Keratinocyte (primary cell): ENCODE measurements around the gene SGCG. TPM values are rescaled to one million over a fixed set of nuclear protein-coding genes. Genes with fewer than 3 reads are reported as not detected.

Source experiments
- DNase-seq: peaks from one replicate; pipeline ENCODE4 v3.0.0-alpha.2; 2011; ENCODE audit warnings: low read depth, missing footprints, low spot score
- FAIRE-seq: peaks from 2 replicates; lab custom pipeline; 2011; peaks lifted over from hg19 to GRCh38; lab: Jason Lieb, UNC
- H2AFZ ChIP-seq: 2 replicates; pipeline ENCODE4 v1.6.0; 2012; ENCODE audit warnings: low read length, control low read depth, inconsistent platforms; ENCODE audit not compliant: control insufficient read depth
- H3K27ac ChIP-seq: 2 replicates; pipeline ENCODE4 v1.5.1; 2011; ENCODE audit warnings: low read length; ENCODE audit not compliant: control insufficient read depth, insufficient read depth
- H3K27me3 ChIP-seq: 3 replicates; pipeline ENCODE4 v1.6.0; 2011; ENCODE audit warnings: low read length; ENCODE audit not compliant: control insufficient read depth, insufficient read depth; ENCODE audit errors: extremely low read depth
- H3K36me3 ChIP-seq, 2 experiments: 2 replicates in 1 of 2; 3 replicates in 1 of 2; pipeline ENCODE4 v1.5.1; 2011; ENCODE audit warnings: low read length in 2 of 2, mild to moderate bottlenecking in 1 of 2; ENCODE audit not compliant: control insufficient read depth in 2 of 2, insufficient read depth in 2 of 2; ENCODE audit errors: extremely low read depth in 1 of 2
- H3K4me1 ChIP-seq: 3 replicates; pipeline ENCODE4 v1.5.1; 2011; ENCODE audit warnings: low read length; ENCODE audit not compliant: control insufficient read depth, insufficient read depth; ENCODE audit errors: extremely low read depth
- H3K4me2 ChIP-seq: 3 replicates; pipeline ENCODE4 v1.6.0; 2011; ENCODE audit warnings: low read depth, low read length; ENCODE audit not compliant: control insufficient read depth, insufficient read depth; ENCODE audit errors: extremely low read depth
- H3K4me3 ChIP-seq, 3 experiments: fragments of 200-600 bp in 1 of 3; sonication (generic) in 1 of 3; 2 replicates in 2 of 3; 3 replicates in 1 of 3; pipeline ENCODE4 v1.5.1; 2011 to 2016; ENCODE audit warnings: low read length in 3 of 3, mild to moderate bottlenecking in 3 of 3, control low read depth in 2 of 3, inconsistent platforms in 1 of 3, low read depth in 1 of 3, mixed read lengths in 1 of 3, mixed run types in 1 of 3, moderate library complexity in 1 of 3; ENCODE audit not compliant: control insufficient read depth in 2 of 3, insufficient read depth in 2 of 3; ENCODE audit errors: extremely low read depth in 1 of 3
- H3K79me2 ChIP-seq: 2 replicates; pipeline ENCODE4 v1.6.0; 2012; ENCODE audit warnings: low read length; ENCODE audit not compliant: control insufficient read depth, insufficient read depth
- H3K9ac ChIP-seq: 3 replicates; pipeline ENCODE4 v1.6.0; 2011; ENCODE audit warnings: low read length; ENCODE audit not compliant: control insufficient read depth, insufficient read depth; ENCODE audit errors: extremely low read depth
- H3K9me1 ChIP-seq: 3 replicates; pipeline ENCODE4 v1.6.0; 2011; ENCODE audit warnings: low read length; ENCODE audit not compliant: control insufficient read depth, insufficient read depth; ENCODE audit errors: extremely low read depth
- H3K9me3 ChIP-seq: 2 replicates; pipeline ENCODE4 v1.5.1; 2012; ENCODE audit warnings: low read depth, low read length; ENCODE audit not compliant: control insufficient read depth
- H4K20me1 ChIP-seq: 3 replicates; pipeline ENCODE4 v1.6.0; 2011; ENCODE audit warnings: low read length; ENCODE audit not compliant: control insufficient read depth, insufficient read depth; ENCODE audit errors: extremely low read depth
- EZH2 ChIP-seq: IDR thresholded peaks from one replicate; pipeline ENCODE4 v1.6.1; 2012; ENCODE audit warnings: inconsistent platforms, mild to moderate bottlenecking, low read length, moderate library complexity
- dilution Hi-C: fragments of 300-500 bp; cut with MboI; formaldehyde crosslinking; loops from one replicate; pipeline ENCODE4 v1.7.0; 2020; ENCODE audit warnings: low sequenced_read_pairs; ENCODE audit not compliant: extremely low pct_ligation_motif_present
- polyA plus RNA-seq, 5 experiments: library from polyadenylated mRNA; depleted of rRNA in 3 of 5; stranded (reverse) in 3 of 5; stranded (forward) in 1 of 5; unstranded in 1 of 5; fragments of >200 nt; gene quantifications; 1 replicate in 1 of 5; 2 replicates in 3 of 5; 3 replicates in 1 of 5; pipeline versions ENCODE4 v1.2.1 to v1.2.3, GENCODE V29; 2011 to 2012; ENCODE audit warnings: missing spikeins in 2 of 5, low read depth in 1 of 5, low replicate concordance in 1 of 5
- TF ChIP-seq, protein P1 (sequence below), 3 experiments: IDR thresholded peaks in 1 of 3; conservative IDR thresholded peaks in 1 of 3; optimal IDR thresholded peaks in 1 of 3; 2 replicates in 2 of 3; 3 replicates in 1 of 3; pipeline versions ENCODE3 to v1.5.1; 2011; ENCODE audit warnings: low read length in 3 of 3, mild to moderate bottlenecking in 3 of 3, moderate library complexity in 2 of 3, control low read depth in 1 of 3, inconsistent platforms in 1 of 3; ENCODE audit not compliant: insufficient read depth in 2 of 3; ENCODE audit errors: extremely low read depth in 1 of 3

Gene SGCG
- polyA plus RNA-seq, 1 donor (not counting 4 experiments of a cell fraction or from before 2014, with no cell fraction given) = not detected

GRCh38 chr13:23161481-23161825, 19.3 kb upstream of the SGCG start:
- Histone ChIP-seq H3K4me1 (no peaks in the 10 kb centered on the region), H3K79me2 (no peaks in the 10 kb centered on the region), H3K4me3 (no peak overlapping the region), H3K9ac (no peak overlapping the region), H3K36me3 (no peaks in the 10 kb centered on the region), H3K27ac (no peak overlapping the region), H3K4me2 (no peak overlapping the region), H3K27me3 (peaks cover 18% of the 10 kb centered on the region), H3K9me1 (no peaks in the 10 kb centered on the region), H4K20me1 (no peaks in the 10 kb centered on the region), H2AFZ (no peak overlapping the region), H3K9me3 (no peaks in the 10 kb centered on the region)
- dilution Hi-C loops = no loop called here
- DNase-seq = no peak
- TF ChIP-seq, protein P1, sequence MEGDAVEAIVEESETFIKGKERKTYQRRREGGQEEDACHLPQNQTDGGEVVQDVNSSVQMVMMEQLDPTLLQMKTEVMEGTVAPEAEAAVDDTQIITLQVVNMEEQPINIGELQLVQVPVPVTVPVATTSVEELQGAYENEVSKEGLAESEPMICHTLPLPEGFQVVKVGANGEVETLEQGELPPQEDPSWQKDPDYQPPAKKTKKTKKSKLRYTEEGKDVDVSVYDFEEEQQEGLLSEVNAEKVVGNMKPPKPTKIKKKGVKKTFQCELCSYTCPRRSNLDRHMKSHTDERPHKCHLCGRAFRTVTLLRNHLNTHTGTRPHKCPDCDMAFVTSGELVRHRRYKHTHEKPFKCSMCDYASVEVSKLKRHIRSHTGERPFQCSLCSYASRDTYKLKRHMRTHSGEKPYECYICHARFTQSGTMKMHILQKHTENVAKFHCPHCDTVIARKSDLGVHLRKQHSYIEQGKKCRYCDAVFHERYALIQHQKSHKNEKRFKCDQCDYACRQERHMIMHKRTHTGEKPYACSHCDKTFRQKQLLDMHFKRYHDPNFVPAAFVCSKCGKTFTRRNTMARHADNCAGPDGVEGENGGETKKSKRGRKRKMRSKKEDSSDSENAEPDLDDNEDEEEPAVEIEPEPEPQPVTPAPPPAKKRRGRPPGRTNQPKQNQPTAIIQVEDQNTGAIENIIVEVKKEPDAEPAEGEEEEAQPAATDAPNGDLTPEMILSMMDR (optimal IDR thresholded peaks at IDR 0.05 in 1 of 3, IDR thresholded peaks at IDR 0.05 in 1 of 3, conservative IDR thresholded peaks at IDR 0.05 in 1 of 3; ENCODE audit: extremely low read depth in 1 of 3, insufficient read depth in 2 of 3, low read length in 3 of 3) = no peak
- no peak for TF ChIP-seq EZH2
- FAIRE-seq = no peak

- H4K20me1 ChIP-seq = no peaks in the 10 kb centered on the region
- H3K27ac ChIP-seq = no peak overlapping the region
- no peak overlapping the region for H3K4me2 ChIP-seq
- no peaks in the 10 kb centered on the region for H3K4me1 ChIP-seq
- H3K9me3 ChIP-seq = no peaks in the 10 kb centered on the region
- dilution Hi-C loops = no loop called here
- H3K9ac ChIP-seq = no peak overlapping the region
- DNase-seq = no peak
- H3K36me3 ChIP-seq = no peaks in the 10 kb centered on the region
- no peak overlapping the region for H2AFZ ChIP-seq
- no peaks in the 10 kb centered on the region for H3K79me2 ChIP-seq
- FAIRE-seq = no peak
- H3K4me3 ChIP-seq = no peak overlapping the region
- TF ChIP-seq, protein P1 (optimal IDR thresholded peaks at IDR 0.05 in 1 of 3, IDR thresholded peaks at IDR 0.05 in 1 of 3, conservative IDR thresholded peaks at IDR 0.05 in 1 of 3; ENCODE audit: extremely low read depth in 1 of 3, insufficient read depth in 2 of 3, low read length in 3 of 3) = no peak
- no peak for TF ChIP-seq EZH2
- H3K9me1 ChIP-seq = no peaks in the 10 kb centered on the region
- no peaks in the 10 kb centered on the region for H3K27me3 ChIP-seq
Observed at GRCh38 chr13:23175920-23176319, 4.9 kb upstream of the SGCG start.
